Neural cell (in vitro differentiated cells): ENCODE data around the gene HMOX2. TPM values are rescaled to one million over a fixed set of nuclear protein-coding genes. Genes with fewer than 3 reads are reported as not detected.

Experiments
- H2AFZ ChIP-seq: fragments of 200-600, 300-800 bp; sonication (generic), shearing (Covaris generic); 2 replicates; pipeline ENCODE4 v1.6.0; 2014; ENCODE audit warnings: low read depth, mild to moderate bottlenecking, antibody characterized with exemption, low read length, moderate library complexity
- H3F3A ChIP-seq: fragments of 200-600 bp; shearing (Covaris generic); 2 replicates; pipeline ENCODE4 v1.6.1; 2016; ENCODE audit warnings: mild to moderate bottlenecking, moderate library complexity, mixed read lengths, antibody characterized with exemption, low read length; ENCODE audit not compliant: insufficient read depth, poor library complexity, severe bottlenecking
- H3K27ac ChIP-seq: fragments of 200-600, 300-800 bp; sonication (generic), shearing (Covaris generic); 2 replicates; pipeline ENCODE4 v1.5.1; 2014; ENCODE audit warnings: mild to moderate bottlenecking, low read length, moderate library complexity
- H3K27me3 ChIP-seq: fragments of 300-800, 200-600 bp; sonication (generic), shearing (Covaris generic); 2 replicates; pipeline ENCODE4 v1.6.0; 2014; ENCODE audit warnings: mild to moderate bottlenecking, low read depth, low read length, moderate library complexity; ENCODE audit not compliant: insufficient read depth
- H3K36me3 ChIP-seq: fragments of 300-800, 200-600 bp; sonication (generic), shearing (Covaris generic); 2 replicates; pipeline ENCODE4 v1.5.1; 2014; ENCODE audit warnings: mild to moderate bottlenecking, antibody characterized with exemption, low read length, moderate library complexity; ENCODE audit not compliant: insufficient read depth
- H3K4me2 ChIP-seq: fragments of 300-800, 200-600 bp; sonication (generic), shearing (Covaris generic); 2 replicates; pipeline ENCODE4 v1.6.0; 2014; ENCODE audit warnings: mild to moderate bottlenecking, low read length
- H3K4me3 ChIP-seq: fragments of 300-800, 200-600 bp; sonication (generic), shearing (Covaris generic); 2 replicates; pipeline ENCODE4 v1.5.1; 2014; ENCODE audit warnings: mild to moderate bottlenecking, low read length, moderate library complexity
- H3K79me2 ChIP-seq: fragments of 200-600 bp; shearing (Covaris generic); replicated peaks from 2 replicates; pipeline ENCODE4 v1.6.0; 2014; ENCODE audit warnings: mild to moderate bottlenecking, low read length, moderate library complexity; ENCODE audit not compliant: insufficient read depth
- H3K9ac ChIP-seq: fragments of 300-800, 200-600 bp; sonication (generic), shearing (Covaris generic); 2 replicates; pipeline ENCODE4 v1.6.1; 2016; ENCODE audit warnings: mild to moderate bottlenecking, low read length, mixed read lengths
- H3K9me2 ChIP-seq: fragments of 200-600 bp; shearing (Covaris generic); 2 replicates; pipeline ENCODE4 v1.6.1; 2016; ENCODE audit warnings: mild to moderate bottlenecking, low read length, mixed read lengths; ENCODE audit not compliant: insufficient read depth
- H3K9me3 ChIP-seq: fragments of 200-600, 300-800 bp; sonication (generic), shearing (Covaris generic); 2 replicates; pipeline ENCODE4 v1.6.1; 2016; ENCODE audit warnings: mild to moderate bottlenecking, mixed run types, low read length, moderate library complexity, mixed read lengths
- H4K20me1 ChIP-seq: fragments of 200-600 bp; shearing (Covaris generic); 2 replicates; pipeline ENCODE4 v1.6.1; 2016; ENCODE audit warnings: mild to moderate bottlenecking, mixed run types; ENCODE audit not compliant: insufficient read depth
- CTCF ChIP-seq: fragments of 450-650 bp; IDR thresholded peaks from 2 replicates; pipeline ENCODE4 v1.5.1; 2014; ENCODE audit warnings: antibody characterized with exemption, mild to moderate bottlenecking, moderate library complexity; ENCODE audit not compliant: poor library complexity, severe bottlenecking
- EP300 ChIP-seq: fragments of 450-650 bp; conservative IDR thresholded peaks from 2 replicates; pipeline ENCODE4 v1.6.1; 2014; ENCODE audit warnings: antibody characterized with exemption, mild to moderate bottlenecking, moderate library complexity; ENCODE audit not compliant: poor library complexity, severe bottlenecking
- EZH2 ChIP-seq: fragments of 200-600, 300-800 bp; shearing (Covaris generic), sonication (generic); IDR thresholded peaks from 2 replicates; pipeline ENCODE4 v1.6.1; 2014; ENCODE audit warnings: antibody characterized with exemption, low read length, borderline replicate concordance, mild to moderate bottlenecking; ENCODE audit not compliant: insufficient read depth, poor library complexity, severe bottlenecking
- MXI1 ChIP-seq: fragments of 450-650 bp; conservative IDR thresholded peaks from 2 replicates; pipeline ENCODE4 v1.6.1; 2014; ENCODE audit warnings: antibody characterized with exemption, mild to moderate bottlenecking; ENCODE audit not compliant: poor library complexity, severe bottlenecking
- POLR2AphosphoS5 ChIP-seq: IDR thresholded peaks from 2 replicates; pipeline ENCODE4 v1.6.1; 2012
- RAD21 ChIP-seq: fragments of 450-650 bp; conservative IDR thresholded peaks from 2 replicates; pipeline ENCODE4 v1.6.1; 2014; ENCODE audit warnings: antibody characterized with exemption, mild to moderate bottlenecking, moderate library complexity
- SMC3 ChIP-seq: fragments of 450-650 bp; conservative IDR thresholded peaks from 2 replicates; pipeline ENCODE4 v1.6.1; 2014; ENCODE audit warnings: antibody characterized with exemption, mild to moderate bottlenecking, moderate library complexity; ENCODE audit not compliant: poor library complexity
- TAF1 ChIP-seq: IDR thresholded peaks from 2 replicates; pipeline ENCODE4 v1.6.1; 2012; ENCODE audit warnings: low read depth
- polyA plus RNA-seq: library from polyadenylated mRNA; depleted of rRNA; stranded (reverse); fragments of >200 nt; gene quantifications from 2 replicates; pipeline ENCODE4 v1.2.3, GENCODE V29; 2014
- TF ChIP-seq, protein P1 (sequence below): IDR thresholded peaks from 2 replicates; pipeline ENCODE4 v1.6.1; 2012; ENCODE audit warnings: borderline replicate concordance

HMOX2 gene
- polyA plus RNA-seq, 1 donor from 2014 or later: 79.4 TPM

DNA sequence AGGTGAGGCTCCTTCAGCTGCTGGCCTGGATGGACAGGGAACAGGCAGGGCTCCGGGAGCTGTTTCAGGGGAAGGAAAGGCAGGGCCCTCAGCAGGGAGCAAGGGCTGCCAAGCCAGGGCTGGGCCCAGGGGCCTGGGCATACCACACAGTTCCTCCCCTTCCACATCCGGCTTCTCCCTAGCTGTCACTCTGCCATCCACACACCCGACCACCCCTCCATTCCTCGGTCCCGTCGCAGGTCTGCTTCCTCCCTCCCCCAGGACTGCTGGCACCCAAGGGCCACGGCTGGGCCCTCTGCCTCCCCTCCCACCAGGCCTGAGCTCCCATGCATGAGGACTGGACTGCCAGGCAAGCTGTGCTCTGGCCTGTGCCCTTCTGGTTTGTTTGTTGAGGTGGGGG, 38.4 kb downstream of the HMOX2 start:
- no peak overlapping the region for H3K4me2 ChIP-seq
- no peak overlapping the region for H3K4me3 ChIP-seq
- H4K20me1 ChIP-seq: no peaks in the 10 kb centered on the region
- no peaks in the 10 kb centered on the region for H3K9me2 ChIP-seq
- no peak overlapping the region for H3K9ac ChIP-seq
- H3K79me2 ChIP-seq: no peaks in the 10 kb centered on the region
- TF ChIP-seq RAD21 (no peak), EP300 (no peak)
- TF ChIP-seq, protein P1, sequence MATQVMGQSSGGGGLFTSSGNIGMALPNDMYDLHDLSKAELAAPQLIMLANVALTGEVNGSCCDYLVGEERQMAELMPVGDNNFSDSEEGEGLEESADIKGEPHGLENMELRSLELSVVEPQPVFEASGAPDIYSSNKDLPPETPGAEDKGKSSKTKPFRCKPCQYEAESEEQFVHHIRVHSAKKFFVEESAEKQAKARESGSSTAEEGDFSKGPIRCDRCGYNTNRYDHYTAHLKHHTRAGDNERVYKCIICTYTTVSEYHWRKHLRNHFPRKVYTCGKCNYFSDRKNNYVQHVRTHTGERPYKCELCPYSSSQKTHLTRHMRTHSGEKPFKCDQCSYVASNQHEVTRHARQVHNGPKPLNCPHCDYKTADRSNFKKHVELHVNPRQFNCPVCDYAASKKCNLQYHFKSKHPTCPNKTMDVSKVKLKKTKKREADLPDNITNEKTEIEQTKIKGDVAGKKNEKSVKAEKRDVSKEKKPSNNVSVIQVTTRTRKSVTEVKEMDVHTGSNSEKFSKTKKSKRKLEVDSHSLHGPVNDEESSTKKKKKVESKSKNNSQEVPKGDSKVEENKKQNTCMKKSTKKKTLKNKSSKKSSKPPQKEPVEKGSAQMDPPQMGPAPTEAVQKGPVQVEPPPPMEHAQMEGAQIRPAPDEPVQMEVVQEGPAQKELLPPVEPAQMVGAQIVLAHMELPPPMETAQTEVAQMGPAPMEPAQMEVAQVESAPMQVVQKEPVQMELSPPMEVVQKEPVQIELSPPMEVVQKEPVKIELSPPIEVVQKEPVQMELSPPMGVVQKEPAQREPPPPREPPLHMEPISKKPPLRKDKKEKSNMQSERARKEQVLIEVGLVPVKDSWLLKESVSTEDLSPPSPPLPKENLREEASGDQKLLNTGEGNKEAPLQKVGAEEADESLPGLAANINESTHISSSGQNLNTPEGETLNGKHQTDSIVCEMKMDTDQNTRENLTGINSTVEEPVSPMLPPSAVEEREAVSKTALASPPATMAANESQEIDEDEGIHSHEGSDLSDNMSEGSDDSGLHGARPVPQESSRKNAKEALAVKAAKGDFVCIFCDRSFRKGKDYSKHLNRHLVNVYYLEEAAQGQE: no peak
- H2AFZ ChIP-seq: no peak overlapping the region
- no peaks in the 10 kb centered on the region for H3F3A ChIP-seq
- H3K36me3 ChIP-seq: no peaks in the 10 kb centered on the region
- H3K9me3 ChIP-seq: no peaks in the 10 kb centered on the region
- H3K27me3 ChIP-seq: no peaks in the 10 kb centered on the region
- no peak overlapping the region for H3K27ac ChIP-seq

- H3K9me2 ChIP-seq: no peaks in the 10 kb centered on the region
Observed at GRCh38 chr16:4515611-4516233, 39.5 kb downstream of the HMOX2 start.

More at GRCh38 chr16:4515611-4516233, 39.5 kb downstream of the HMOX2 start:
- TF ChIP-seq, protein P1: no peak
- TF ChIP-seq SMC3 (no peak), TAF1 (no peak), RAD21 (no peak), CTCF (no peak), MXI1 (no peak), POLR2AphosphoS5 (no peak), EP300 (no peak), EZH2 (no peak)
- no peak overlapping the region for H3K27ac ChIP-seq
- no peaks in the 10 kb centered on the region for H3K79me2 ChIP-seq
- H3F3A ChIP-seq: no peaks in the 10 kb centered on the region
- H3K27me3 ChIP-seq: no peaks in the 10 kb centered on the region
- no peak overlapping the region for H3K4me3 ChIP-seq
- no peak overlapping the region for H3K4me2 ChIP-seq
- no peaks in the 10 kb centered on the region for H4K20me1 ChIP-seq
- H3K9ac ChIP-seq: no peak overlapping the region
- H2AFZ ChIP-seq: no peak overlapping the region
- no peaks in the 10 kb centered on the region for H3K9me3 ChIP-seq
- H3K36me3 ChIP-seq: no peaks in the 10 kb centered on the region
